GM23248 (cell line): Measurements from ENCODE around the gene CKAP4. TPM values are rescaled to one million over a fixed set of nuclear protein-coding genes. Genes with fewer than 3 reads are reported as not detected.

ENCODE experiments used
- DNase-seq: peaks from one replicate; pipeline ENCODE4 v3.0.0-alpha.2; 2015
- H2AFZ ChIP-seq: fragments of 200-600 bp; sonication (generic); 2 replicates; pipeline ENCODE4 v1.6.1; 2016; ENCODE audit warnings: antibody characterized with exemption
- H3F3A ChIP-seq: fragments of 200-600 bp; sonication (generic); 2 replicates; pipeline ENCODE4 v1.6.1; 2016; ENCODE audit warnings: mild to moderate bottlenecking, antibody characterized with exemption, mixed run types; ENCODE audit not compliant: insufficient read depth
- H3K27ac ChIP-seq: fragments of 200-600 bp; sonication (generic); 2 replicates; pipeline ENCODE4 v1.5.1; 2016; ENCODE audit warnings: mild to moderate bottlenecking
- H3K27me3 ChIP-seq: fragments of 200-600 bp; sonication (generic); replicated peaks from 2 replicates; pipeline ENCODE4 v1.6.1; 2016; ENCODE audit warnings: mild to moderate bottlenecking; ENCODE audit not compliant: insufficient read depth
- H3K36me3 ChIP-seq: fragments of 200-600 bp; sonication (generic); 2 replicates; pipeline ENCODE4 v1.6.1; 2016; ENCODE audit warnings: low read depth, mild to moderate bottlenecking
- H3K4me1 ChIP-seq: fragments of 200-600 bp; sonication (generic); 2 replicates; pipeline ENCODE4 v1.6.1; 2016; ENCODE audit warnings: mild to moderate bottlenecking; ENCODE audit not compliant: insufficient read depth
- H3K4me2 ChIP-seq: fragments of 200-600 bp; sonication (generic); one replicate; pipeline ENCODE4 v1.6.1; 2016; ENCODE audit warnings: mild to moderate bottlenecking; ENCODE audit not compliant: unreplicated experiment
- H3K4me3 ChIP-seq: fragments of 200-600 bp; sonication (generic); 2 replicates; pipeline ENCODE4 v1.5.1; 2016; ENCODE audit warnings: mild to moderate bottlenecking
- H3K79me2 ChIP-seq: fragments of 200-600 bp; sonication (generic); 2 replicates; pipeline ENCODE4 v1.6.1; 2016; ENCODE audit warnings: mild to moderate bottlenecking; ENCODE audit not compliant: insufficient read depth
- H3K9ac ChIP-seq: fragments of 200-600 bp; sonication (generic); 2 replicates; pipeline ENCODE4 v1.6.1; 2016; ENCODE audit warnings: mild to moderate bottlenecking
- H3K9me2 ChIP-seq: fragments of 200-600 bp; sonication (generic); 2 replicates; pipeline ENCODE4 v1.6.1; 2016; ENCODE audit warnings: mixed run types, mild to moderate bottlenecking, moderate library complexity; ENCODE audit not compliant: insufficient read depth
- H3K9me3 ChIP-seq: fragments of 200-600 bp; sonication (generic); one replicate; pipeline ENCODE4 v1.6.1; 2017; ENCODE audit warnings: low read depth
- H4K20me1 ChIP-seq: fragments of 200-600 bp; sonication (generic); 2 replicates; pipeline ENCODE4 v1.6.0; 2016; ENCODE audit not compliant: insufficient read depth
- EZH2 ChIP-seq: fragments of 200-600 bp; sonication (generic); IDR thresholded peaks from 2 replicates; pipeline ENCODE4 v1.6.1; 2018; ENCODE audit warnings: antibody characterized with exemption, mild to moderate bottlenecking; ENCODE audit not compliant: insufficient read depth, poor library complexity, severe bottlenecking
- EZH2phosphoT487 ChIP-seq: fragments of 200-600 bp; sonication (generic); IDR thresholded peaks from 2 replicates; pipeline ENCODE4 v1.6.1; 2018; ENCODE audit warnings: antibody characterized with exemption, moderate library complexity, mild to moderate bottlenecking, low read depth; ENCODE audit not compliant: insufficient read depth
- WGBS, 2 experiments: methylation state at CpG; one replicate each; pipeline ENCODE4 v1.1.6; 2015 to 2017; ENCODE audit warnings: low lambda C conversion rate in 2 of 2, low coverage in 1 of 2; ENCODE audit errors: missing lambda C conversion rate in 2 of 2; 5-methylcytosine and 5-hydroxymethylcytosine counted together
- in situ Hi-C: fragments of 300-500 bp; cut with MboI; formaldehyde crosslinking; loops from 2 replicates; pipeline ENCODE4 v1.15.0; 2020
- polyA plus RNA-seq: library from polyadenylated mRNA; unstranded; fragments of >200 nt; fragmentation: Nextera tagmentation; extraction: Ambion mirVana; gene quantifications from 2 replicates; pipeline ENCODE4 v1.2.1, GENCODE V29; 2016
- total RNA-seq: library from RNA; depleted of rRNA; stranded (reverse); fragments of >200 nt; shearing (Covaris generic); gene quantifications from 2 replicates; pipeline ENCODE4 v1.2.3, GENCODE V29; 2014

CKAP4 gene
- total and polyA plus RNA-seq, 2 experiments from 2014 or later = 219 to 318 TPM

GRCh38 chr12:106194351-106194750, 53.5 kb downstream of the CKAP4 start:
- TF ChIP-seq EZH2 (no peak), EZH2phosphoT487 (no peak)
- peaks cover 31% of the 10 kb centered on the region for H3K4me1 ChIP-seq
- H3K79me2 ChIP-seq = no peaks in the 10 kb centered on the region
- H4K20me1 ChIP-seq = no peaks in the 10 kb centered on the region
- H3K9me2 ChIP-seq = no peaks in the 10 kb centered on the region
- H3K9me3 ChIP-seq = no peaks in the 10 kb centered on the region
- peaks cover 15% of the 10 kb centered on the region for H3F3A ChIP-seq
- in situ Hi-C loops = no loop called here
- H2AFZ ChIP-seq = no peak overlapping the region
- H3K4me3 ChIP-seq = no peak overlapping the region
- H3K36me3 ChIP-seq = no peaks in the 10 kb centered on the region
- no peak overlapping the region for H3K4me2 ChIP-seq
- no peak overlapping the region for H3K27ac ChIP-seq
- 94 to 98% methylated on average over 3 of the region's 3 CpGs for WGBS, 2 experiments
- H3K9ac ChIP-seq = no peak overlapping the region
- no peaks in the 10 kb centered on the region for H3K27me3 ChIP-seq
- no peak for DNase-seq

- no peak overlapping the region for H3K27ac ChIP-seq
- H3K27me3 ChIP-seq = no peaks in the 10 kb centered on the region
- H3K4me3 ChIP-seq = no peak overlapping the region
- no peaks in the 10 kb centered on the region for H3K79me2 ChIP-seq
- peak; percentile 9 for DNase-seq
- TF ChIP-seq EZH2 (no peak), EZH2phosphoT487 (no peak)
- H4K20me1 ChIP-seq = no peaks in the 10 kb centered on the region
- H3F3A ChIP-seq = peaks cover 14% of the 10 kb centered on the region
- no peaks in the 10 kb centered on the region for H3K9me2 ChIP-seq
- no peak overlapping the region for H3K9ac ChIP-seq
- no peaks in the 10 kb centered on the region for H3K36me3 ChIP-seq
- H2AFZ ChIP-seq = peak overlapping the region; percentile 41; the same call in 1 of the 2 replicates
- no peaks in the 10 kb centered on the region for H3K9me3 ChIP-seq
- H3K4me1 ChIP-seq = peaks cover 31% of the 10 kb centered on the region
- in situ Hi-C loops = no loop called here
- WGBS, 2 experiments = 21 to 22% methylated on average over 10 of the region's 10 CpGs
- peak overlapping the region; percentile 17 for H3K4me2 ChIP-seq
Measured at GRCh38 chr12:106193394-106194215, 54.2 kb downstream of the CKAP4 start.

GRCh38 chr12:106192659-106193393, 55.0 kb downstream of the CKAP4 start:
- Histone ChIP-seq H3K9ac (no peak overlapping the region), H3K4me1 (peaks cover 23% of the 10 kb centered on the region), H3F3A (peaks cover 10% of the 10 kb centered on the region), H3K4me3 (no peak overlapping the region), H3K4me2 (peak overlapping the region; percentile 17), H3K27me3 (no peaks in the 10 kb centered on the region), H3K27ac (no peak overlapping the region), H3K79me2 (no peaks in the 10 kb centered on the region), H2AFZ (no peak overlapping the region), H3K9me2 (no peaks in the 10 kb centered on the region), H4K20me1 (no peaks in the 10 kb centered on the region), H3K36me3 (no peaks in the 10 kb centered on the region), H3K9me3 (no peaks in the 10 kb centered on the region)
- DNase-seq = peak; percentile 30
- no peak for TF ChIP-seq EZH2
- no peak for TF ChIP-seq EZH2phosphoT487
- 58 to 61% methylated on average over 4 of the region's 4 CpGs for WGBS, 2 experiments
- in situ Hi-C loops = no loop called here

- no peak for DNase-seq
- Histone ChIP-seq H3K36me3 (no peaks in the 10 kb centered on the region), H3K27ac (no peak overlapping the region), H4K20me1 (no peaks in the 10 kb centered on the region), H3K9ac (no peak overlapping the region), H3K27me3 (no peaks in the 10 kb centered on the region), H3K4me3 (no peak overlapping the region), H3K4me2 (no peak overlapping the region), H3K4me1 (peaks cover 11% of the 10 kb centered on the region), H3K9me2 (no peaks in the 10 kb centered on the region), H3F3A (peaks cover 10% of the 10 kb centered on the region), H3K79me2 (no peaks in the 10 kb centered on the region), H3K9me3 (no peaks in the 10 kb centered on the region), H2AFZ (no peak overlapping the region)
- in situ Hi-C loops = no loop called here
- TF ChIP-seq EZH2phosphoT487 = no peak
- no peak for TF ChIP-seq EZH2
- WGBS, 2 experiments = 76 to 84% methylated on average over 3 of the region's 3 CpGs
Measured at GRCh38 chr12:106190581-106190980, 57.2 kb downstream of the CKAP4 start.
